Measurements from ENCODE around the gene PTGES2. TPM values are rescaled to one million over a fixed set of nuclear protein-coding genes. Genes with fewer than 3 reads are reported as not detected.
A peak's percentile ranks its signal among the peaks of the same experiment; 100 is the strongest.
"Not testable (repeated sequence)": the region's sequence is repeated elsewhere in the genome, so short reads cannot be mapped to it uniquely, and the experiment has no call there.

PTGES2 gene
- total and polyA plus RNA-seq, 2 donors from 2014 or later: 64.1 to 117 TPM

DNA sequence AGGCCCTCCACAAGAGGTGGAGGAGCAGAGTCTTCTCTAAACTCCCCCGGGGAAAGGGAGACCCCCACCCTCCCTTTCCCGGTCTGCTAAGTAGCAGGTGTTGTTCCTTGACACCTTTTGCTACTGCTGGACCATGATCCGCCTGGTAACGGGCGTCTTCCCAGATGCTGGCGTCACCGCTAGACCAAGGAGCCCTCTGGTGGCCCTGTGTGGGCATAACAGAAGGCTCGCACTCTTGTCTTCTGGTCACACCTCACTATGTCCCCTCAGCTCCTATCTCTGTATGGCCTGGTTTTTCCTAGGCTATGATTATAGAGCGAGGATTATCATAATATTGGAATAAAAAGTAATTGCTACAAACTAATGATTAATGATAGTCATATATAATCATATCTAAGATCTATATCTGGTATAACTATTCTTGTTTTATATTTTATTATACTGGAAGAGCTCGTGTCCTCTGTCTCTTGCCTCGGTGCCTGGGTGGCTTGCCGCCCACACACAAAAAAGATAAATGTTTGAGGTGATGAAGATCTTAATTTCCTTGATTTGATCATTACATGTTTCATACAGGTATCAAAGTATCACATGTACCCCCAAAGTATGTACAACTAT lies 2.6 kb upstream of the PTGES2 start:
- H3K27ac ChIP-seq (ENCODE audit: low read depth in 2 of 2, low read length in 2 of 2); H3K4me3 ChIP-seq (ENCODE audit: low read length in 3 of 3); FAIRE-seq; H3K27me3 ChIP-seq (ENCODE audit: control insufficient read depth, insufficient read depth, low read length); H3K9me3 ChIP-seq (ENCODE audit: control insufficient read depth in 2 of 3, insufficient read depth in 1 of 3, low read length in 3 of 3); H3K4me1 ChIP-seq (ENCODE audit: control insufficient read depth in 2 of 3, insufficient read depth in 2 of 3, low read depth in 1 of 3, low read length in 3 of 3); intact Hi-C loops (cut with DNase I); H3K9ac ChIP-seq (ENCODE audit: low read length in 3 of 3); H3K36me3 ChIP-seq (ENCODE audit: control insufficient read depth in 2 of 3, insufficient read depth in 3 of 3, low read length in 3 of 3): not testable (repeated sequence)
- peak; percentile 29 for TF ChIP-seq CTCF (IDR thresholded peaks at IDR 0.05; ENCODE audit: borderline replicate concordance, extremely low read depth, insufficient read depth)
- DNase-seq: peak in 1 of 5 donors; percentile 79

- no peak for TF ChIP-seq CTCF (IDR thresholded peaks at IDR 0.05; ENCODE audit: borderline replicate concordance, extremely low read depth, insufficient read depth)
- no peaks in the 10 kb centered on the region for H3K27me3 ChIP-seq (ENCODE audit: control insufficient read depth, insufficient read depth, low read length)
- H3K9ac ChIP-seq (ENCODE audit: low read length in 3 of 3): peak overlapping the region; percentile 32 to 94 (median 64)
- DNase-seq: peak in 1 of 5 donors; percentile 84
- peak overlapping the region; percentile 53 to 97 (median 65) for H3K4me3 ChIP-seq (ENCODE audit: low read length in 3 of 3)
- H3K4me1 ChIP-seq (ENCODE audit: control insufficient read depth in 2 of 3, insufficient read depth in 2 of 3, low read depth in 1 of 3, low read length in 3 of 3): peaks cover 0 to 7% (median 6%) of the 10 kb centered on the region in 3 donors
- intact Hi-C loops (cut with DNase I): no loop called here
- H3K9me3 ChIP-seq (ENCODE audit: control insufficient read depth in 2 of 3, insufficient read depth in 1 of 3, low read length in 3 of 3): no peaks in the 10 kb centered on the region
- H3K27ac ChIP-seq (ENCODE audit: low read depth in 2 of 2, low read length in 2 of 2): peak overlapping the region in 1 of 2 donors; percentile 91
- H3K36me3 ChIP-seq (ENCODE audit: control insufficient read depth in 2 of 3, insufficient read depth in 3 of 3, low read length in 3 of 3): peaks cover 0 to 6% (median 0%) of the 10 kb centered on the region in 3 donors
- FAIRE-seq: no peak
Observed at GRCh38 chr9:128128836-128129590, 1.5 kb upstream of the PTGES2 start.

GRCh38 chr9:128127990-128128835 lies 684 bp upstream of the PTGES2 start:
- H3K9me3 ChIP-seq (ENCODE audit: control insufficient read depth in 2 of 3, insufficient read depth in 1 of 3, low read length in 3 of 3): no peaks in the 10 kb centered on the region
- TF ChIP-seq CTCF (IDR thresholded peaks at IDR 0.05; ENCODE audit: borderline replicate concordance, extremely low read depth, insufficient read depth): no peak
- DNase-seq: peak; percentile 92 to 97 (median 94)
- H3K36me3 ChIP-seq (ENCODE audit: control insufficient read depth in 2 of 3, insufficient read depth in 3 of 3, low read length in 3 of 3): peaks cover 0 to 10% (median 0%) of the 10 kb centered on the region in 3 donors
- no peaks in the 10 kb centered on the region for H3K27me3 ChIP-seq (ENCODE audit: control insufficient read depth, insufficient read depth, low read length)
- H3K4me1 ChIP-seq (ENCODE audit: control insufficient read depth in 2 of 3, insufficient read depth in 2 of 3, low read depth in 1 of 3, low read length in 3 of 3): peaks cover 0 to 7% (median 6%) of the 10 kb centered on the region in 3 donors
- peak overlapping the region; percentile 40 to 94 (median 85) for H3K9ac ChIP-seq (ENCODE audit: low read length in 3 of 3)
- H3K27ac ChIP-seq (ENCODE audit: low read depth in 2 of 2, low read length in 2 of 2): peak overlapping the region; percentile 91 to 99
- intact Hi-C loops (cut with DNase I): no loop called here
- no peak for FAIRE-seq
- peak overlapping the region; percentile 65 to 97 (median 77) for H3K4me3 ChIP-seq (ENCODE audit: low read length in 3 of 3)
